Gastroesophageal sphincter (tissue), 3 donors: ENCODE measurements around the gene EXOC4.

ENCODE experiments used
- EP300 ChIP-seq: sonication (generic); formaldehyde crosslinking; IDR thresholded peaks from one replicate; pipeline ENCODE4 v1.6.1; 2017; ENCODE audit warnings: antibody characterized with exemption, mild to moderate bottlenecking
- TF ChIP-seq, protein P1 (sequence below), 4 experiments: fragments of 200-600 bp in 2 of 4; fragments of 450-650 bp in 2 of 4; sonication (generic) in 1 of 4; IDR thresholded peaks; one replicate each; pipeline ENCODE4 v1.5.1; 2017 to 2019; ENCODE audit warnings: antibody characterized with exemption in 4 of 4, mild to moderate bottlenecking in 2 of 4, moderate library complexity in 2 of 4

DNA sequence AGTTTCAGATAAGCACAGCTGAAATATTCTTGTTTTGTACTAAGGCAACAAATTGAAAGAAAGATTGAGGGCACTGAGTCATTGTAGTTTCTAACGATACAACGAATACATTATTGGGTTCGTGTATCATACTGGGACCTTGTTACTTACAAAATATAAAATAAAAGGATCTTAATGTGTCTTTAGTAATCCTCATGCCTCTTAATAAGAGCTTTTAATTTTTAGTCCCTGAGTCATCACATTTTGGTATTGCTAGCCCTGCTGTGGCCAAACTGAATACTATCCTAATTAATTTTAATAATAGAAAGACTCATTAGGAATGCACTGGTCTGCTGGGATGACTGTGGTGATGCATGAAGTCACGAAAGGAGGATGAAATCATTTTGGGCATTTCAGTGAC lies 309.7 kb downstream of the EXOC4 start:
- TF ChIP-seq, protein P1, sequence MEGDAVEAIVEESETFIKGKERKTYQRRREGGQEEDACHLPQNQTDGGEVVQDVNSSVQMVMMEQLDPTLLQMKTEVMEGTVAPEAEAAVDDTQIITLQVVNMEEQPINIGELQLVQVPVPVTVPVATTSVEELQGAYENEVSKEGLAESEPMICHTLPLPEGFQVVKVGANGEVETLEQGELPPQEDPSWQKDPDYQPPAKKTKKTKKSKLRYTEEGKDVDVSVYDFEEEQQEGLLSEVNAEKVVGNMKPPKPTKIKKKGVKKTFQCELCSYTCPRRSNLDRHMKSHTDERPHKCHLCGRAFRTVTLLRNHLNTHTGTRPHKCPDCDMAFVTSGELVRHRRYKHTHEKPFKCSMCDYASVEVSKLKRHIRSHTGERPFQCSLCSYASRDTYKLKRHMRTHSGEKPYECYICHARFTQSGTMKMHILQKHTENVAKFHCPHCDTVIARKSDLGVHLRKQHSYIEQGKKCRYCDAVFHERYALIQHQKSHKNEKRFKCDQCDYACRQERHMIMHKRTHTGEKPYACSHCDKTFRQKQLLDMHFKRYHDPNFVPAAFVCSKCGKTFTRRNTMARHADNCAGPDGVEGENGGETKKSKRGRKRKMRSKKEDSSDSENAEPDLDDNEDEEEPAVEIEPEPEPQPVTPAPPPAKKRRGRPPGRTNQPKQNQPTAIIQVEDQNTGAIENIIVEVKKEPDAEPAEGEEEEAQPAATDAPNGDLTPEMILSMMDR (IDR thresholded peaks at IDR 0.05): no peak
- no peak for TF ChIP-seq EP300
